Type B pancreatic cell (in vitro differentiated cells): Measurements from ENCODE around the gene TARS1. TPM values are rescaled to one million over a fixed set of nuclear protein-coding genes. Genes with fewer than 3 reads are reported as not detected.

Experiments used
- DNase-seq: peaks from one replicate; pipeline ENCODE4 v3.0.0; 2021; ENCODE audit warnings: mixed read lengths; ENCODE audit not compliant: unreplicated experiment; ENCODE audit errors: extremely low spot score
- H3K27ac Mint-ChIP-seq: 2 replicates; pipeline ENCODE4 v1.8.0; 2021; ENCODE audit warnings: mild to moderate bottlenecking, mixed read lengths
- H3K27me3 Mint-ChIP-seq: 2 replicates; pipeline ENCODE4 v1.8.0; 2021; ENCODE audit warnings: mixed read lengths
- H3K36me3 Mint-ChIP-seq: 2 replicates; pipeline ENCODE4 v1.8.0; 2021; ENCODE audit warnings: mixed read lengths
- H3K4me1 Mint-ChIP-seq: one replicate; pipeline ENCODE4 v1.8.0; 2021; ENCODE audit warnings: mixed read lengths; ENCODE audit not compliant: unreplicated experiment
- H3K4me3 Mint-ChIP-seq: 2 replicates; pipeline ENCODE4 v1.8.0; 2021; ENCODE audit warnings: mild to moderate bottlenecking, mixed read lengths
- H3K9me3 Mint-ChIP-seq: 2 replicates; pipeline ENCODE4 v1.8.0; 2021; ENCODE audit warnings: mixed read lengths
- total RNA-seq: library from RNA; stranded (reverse); gene quantifications from 2 replicates; pipeline ENCODE4 v1.2.1, GENCODE V29; 2021; ENCODE audit warnings: low replicate concordance
- TF ChIP-seq, protein P1 (sequence below): fragments of 200-600 bp; sonication (generic); conservative IDR thresholded peaks from 2 replicates; pipeline ENCODE4 v1.5.0; 2021; ENCODE audit warnings: antibody characterized with exemption, mild to moderate bottlenecking

The TARS1 gene
- total RNA-seq, 1 donor from 2014 or later = 174 TPM

DNA sequence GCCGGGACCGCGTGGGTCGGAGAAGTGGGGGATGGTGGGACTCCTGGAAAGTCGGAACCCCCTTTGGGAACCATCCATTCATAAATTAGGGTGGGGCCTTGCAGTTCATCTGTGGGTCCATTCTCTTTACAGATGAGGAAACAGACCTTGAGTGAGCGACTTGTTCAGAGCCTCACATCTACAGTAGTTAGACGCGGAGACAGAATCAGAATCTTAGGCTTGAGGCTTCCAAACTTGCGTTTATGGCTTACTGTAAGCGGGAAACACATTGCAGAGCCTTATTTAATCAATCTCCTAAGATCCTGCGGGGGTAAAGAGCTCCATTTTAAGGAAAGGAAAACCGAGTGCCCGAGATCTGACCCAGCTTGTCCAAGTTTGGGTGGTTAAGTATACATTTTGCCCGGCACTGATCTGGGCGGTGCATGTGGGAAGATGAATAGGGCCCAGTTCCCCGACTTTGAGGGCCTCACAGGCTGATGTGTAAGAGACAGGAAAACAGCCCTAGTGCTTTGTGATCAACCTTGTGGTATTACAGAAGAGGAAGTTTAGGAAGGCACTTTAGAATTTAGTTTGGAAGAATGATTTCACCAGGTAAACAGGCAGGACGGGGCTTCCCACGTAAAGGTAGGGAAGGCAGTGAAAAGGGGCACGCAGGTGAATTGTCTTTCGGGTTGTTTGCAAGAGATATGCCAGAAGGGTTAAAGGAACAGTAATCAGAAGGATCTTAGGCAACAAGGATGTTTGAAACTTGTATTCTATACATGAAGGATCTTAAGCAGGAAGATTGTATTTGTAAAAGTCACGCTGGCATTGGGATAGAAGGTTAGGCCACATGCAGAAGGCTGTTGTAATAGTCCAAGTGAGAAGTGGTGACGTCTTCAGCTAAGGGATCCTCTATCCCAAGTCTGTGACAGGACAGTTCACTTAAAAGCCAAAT, 744 bp downstream of the TARS1 start:
- H3K27ac Mint-ChIP-seq = no peak overlapping the region
- DNase-seq = no peak
- no peaks in the 10 kb centered on the region for H3K27me3 Mint-ChIP-seq
- no peaks in the 10 kb centered on the region for H3K9me3 Mint-ChIP-seq
- H3K36me3 Mint-ChIP-seq = peaks cover 15% of the 10 kb centered on the region
- TF ChIP-seq, protein P1, sequence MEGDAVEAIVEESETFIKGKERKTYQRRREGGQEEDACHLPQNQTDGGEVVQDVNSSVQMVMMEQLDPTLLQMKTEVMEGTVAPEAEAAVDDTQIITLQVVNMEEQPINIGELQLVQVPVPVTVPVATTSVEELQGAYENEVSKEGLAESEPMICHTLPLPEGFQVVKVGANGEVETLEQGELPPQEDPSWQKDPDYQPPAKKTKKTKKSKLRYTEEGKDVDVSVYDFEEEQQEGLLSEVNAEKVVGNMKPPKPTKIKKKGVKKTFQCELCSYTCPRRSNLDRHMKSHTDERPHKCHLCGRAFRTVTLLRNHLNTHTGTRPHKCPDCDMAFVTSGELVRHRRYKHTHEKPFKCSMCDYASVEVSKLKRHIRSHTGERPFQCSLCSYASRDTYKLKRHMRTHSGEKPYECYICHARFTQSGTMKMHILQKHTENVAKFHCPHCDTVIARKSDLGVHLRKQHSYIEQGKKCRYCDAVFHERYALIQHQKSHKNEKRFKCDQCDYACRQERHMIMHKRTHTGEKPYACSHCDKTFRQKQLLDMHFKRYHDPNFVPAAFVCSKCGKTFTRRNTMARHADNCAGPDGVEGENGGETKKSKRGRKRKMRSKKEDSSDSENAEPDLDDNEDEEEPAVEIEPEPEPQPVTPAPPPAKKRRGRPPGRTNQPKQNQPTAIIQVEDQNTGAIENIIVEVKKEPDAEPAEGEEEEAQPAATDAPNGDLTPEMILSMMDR = no peak
- H3K4me1 Mint-ChIP-seq = peaks cover 17% of the 10 kb centered on the region
- no peak overlapping the region for H3K4me3 Mint-ChIP-seq

DNA sequence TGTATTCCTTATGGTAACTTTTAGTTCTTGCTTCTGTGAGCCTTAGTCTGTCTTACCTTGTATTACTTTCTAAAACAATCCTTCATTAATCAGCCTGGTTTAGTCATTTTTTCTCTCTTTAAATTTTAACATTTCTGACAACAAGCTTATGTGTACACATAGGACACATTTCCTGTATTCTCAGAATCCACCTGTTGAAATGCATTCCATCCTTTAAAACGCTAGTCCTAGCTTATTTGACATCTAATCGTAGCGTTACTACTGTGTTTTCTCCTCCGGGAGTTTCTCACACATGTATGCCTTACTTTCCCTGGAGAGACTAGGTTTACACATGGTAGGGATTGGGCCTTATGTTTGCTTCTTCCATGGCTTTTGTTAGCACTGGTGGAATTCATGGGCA, 3.8 kb downstream of the TARS1 start:
- Mint-ChIP-seq H3K36me3 (peaks cover 39% of the 10 kb centered on the region), H3K27me3 (no peaks in the 10 kb centered on the region), H3K4me1 (peaks cover 26% of the 10 kb centered on the region), H3K4me3 (peak overlapping the region; percentile 65), H3K9me3 (no peaks in the 10 kb centered on the region), H3K27ac (no peak overlapping the region)
- no peak for DNase-seq
- TF ChIP-seq, protein P1 = no peak

DNA sequence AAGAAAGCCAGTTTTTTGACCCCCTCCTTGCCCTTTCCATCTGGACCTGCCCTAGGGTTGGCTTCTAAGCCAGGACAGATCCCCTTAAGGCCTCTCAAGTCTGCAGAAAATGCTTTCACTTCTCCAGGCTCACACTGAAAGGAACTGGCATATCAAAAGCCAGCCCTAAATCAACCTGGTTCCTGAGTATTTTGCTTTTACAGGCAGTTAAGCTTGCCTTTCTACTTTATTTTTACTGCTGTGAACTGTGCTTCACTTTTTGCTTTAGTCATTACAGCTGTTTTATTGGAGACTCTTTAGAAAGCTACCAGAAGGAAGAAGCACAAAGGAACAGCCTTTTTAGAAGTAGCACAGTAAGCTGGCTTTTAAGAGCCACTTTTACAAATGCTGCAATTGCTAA, 5.0 kb downstream of the TARS1 start:
- Mint-ChIP-seq H3K4me3 (no peak overlapping the region), H3K27me3 (no peaks in the 10 kb centered on the region), H3K36me3 (peaks cover 39% of the 10 kb centered on the region), H3K4me1 (peaks cover 26% of the 10 kb centered on the region), H3K27ac (no peak overlapping the region), H3K9me3 (no peaks in the 10 kb centered on the region)
- DNase-seq = no peak
- TF ChIP-seq, protein P1 = no peak

DNA sequence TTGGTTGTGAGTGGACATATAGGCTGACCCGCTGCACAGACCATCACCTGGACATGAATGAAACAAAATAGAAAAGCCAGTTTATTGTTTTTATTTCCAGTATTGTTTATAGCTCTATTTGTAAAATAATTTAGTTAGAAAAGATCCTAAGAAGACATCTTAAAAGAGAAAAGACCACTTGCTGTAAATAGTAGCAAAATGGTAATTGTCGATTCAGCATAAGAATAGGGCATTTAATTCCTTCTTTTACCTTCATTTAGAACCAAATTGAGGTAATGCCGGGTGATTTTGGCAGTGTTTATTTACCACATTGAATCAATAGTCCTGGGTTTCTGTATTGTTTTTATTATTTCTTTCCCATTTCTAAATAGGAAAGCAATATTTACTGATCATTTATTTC, 7.4 kb downstream of the TARS1 start:
- Mint-ChIP-seq H3K36me3 (peaks cover 50% of the 10 kb centered on the region), H3K27me3 (no peaks in the 10 kb centered on the region), H3K4me3 (no peak overlapping the region), H3K4me1 (peaks cover 20% of the 10 kb centered on the region), H3K9me3 (no peaks in the 10 kb centered on the region), H3K27ac (no peak overlapping the region)
- DNase-seq = no peak
- TF ChIP-seq, protein P1 = no peak

DNA sequence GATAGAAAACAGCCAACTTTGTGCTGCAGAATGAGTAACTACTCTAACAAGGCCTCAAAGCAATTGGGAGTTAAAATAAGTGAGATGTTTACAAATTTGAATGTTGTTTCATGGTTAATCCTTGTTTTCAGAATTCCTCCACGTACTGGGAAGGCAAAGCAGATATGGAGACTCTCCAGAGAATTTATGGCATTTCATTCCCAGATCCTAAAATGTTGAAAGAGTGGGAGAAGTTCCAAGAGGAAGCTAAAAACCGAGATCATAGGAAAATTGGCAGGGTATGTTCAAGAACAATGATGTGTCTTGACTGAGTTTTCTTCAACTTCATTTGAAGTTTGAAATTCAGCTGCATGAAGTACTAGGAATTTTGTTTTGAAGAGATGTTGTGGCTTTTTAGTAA, 16.4 kb downstream of the TARS1 start:
- TF ChIP-seq, protein P1 = no peak
- peaks cover 53% of the 10 kb centered on the region for H3K36me3 Mint-ChIP-seq
- no peak overlapping the region for H3K27ac Mint-ChIP-seq
- no peaks in the 10 kb centered on the region for H3K9me3 Mint-ChIP-seq
- H3K27me3 Mint-ChIP-seq = no peaks in the 10 kb centered on the region
- no peak for DNase-seq
- no peak overlapping the region for H3K4me3 Mint-ChIP-seq
- H3K4me1 Mint-ChIP-seq = no peaks in the 10 kb centered on the region
